ENCODE results near the gene FITM2.

The FITM2 gene

DNA sequence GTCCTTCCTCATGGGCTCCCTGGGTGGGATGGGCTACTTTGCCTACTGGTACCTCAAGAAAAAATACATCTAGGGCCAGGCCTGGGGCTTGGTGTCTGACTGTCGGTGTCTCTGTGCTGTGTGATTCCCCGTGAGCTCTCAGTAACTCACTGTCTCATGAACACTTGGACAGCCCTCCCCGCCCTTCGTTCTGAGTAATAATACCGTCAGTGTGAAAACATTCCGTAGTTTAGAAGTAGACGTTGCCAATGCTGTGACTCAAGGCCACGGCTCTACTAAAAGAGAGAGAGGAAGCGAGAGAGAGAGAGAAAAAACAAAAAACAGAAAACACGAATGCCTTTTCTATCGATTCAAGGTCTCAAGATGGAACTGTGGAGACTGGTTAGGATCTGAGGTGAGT is 31.8 kb downstream of the FITM2 start:
- no peak for DNase-seq

DNA sequence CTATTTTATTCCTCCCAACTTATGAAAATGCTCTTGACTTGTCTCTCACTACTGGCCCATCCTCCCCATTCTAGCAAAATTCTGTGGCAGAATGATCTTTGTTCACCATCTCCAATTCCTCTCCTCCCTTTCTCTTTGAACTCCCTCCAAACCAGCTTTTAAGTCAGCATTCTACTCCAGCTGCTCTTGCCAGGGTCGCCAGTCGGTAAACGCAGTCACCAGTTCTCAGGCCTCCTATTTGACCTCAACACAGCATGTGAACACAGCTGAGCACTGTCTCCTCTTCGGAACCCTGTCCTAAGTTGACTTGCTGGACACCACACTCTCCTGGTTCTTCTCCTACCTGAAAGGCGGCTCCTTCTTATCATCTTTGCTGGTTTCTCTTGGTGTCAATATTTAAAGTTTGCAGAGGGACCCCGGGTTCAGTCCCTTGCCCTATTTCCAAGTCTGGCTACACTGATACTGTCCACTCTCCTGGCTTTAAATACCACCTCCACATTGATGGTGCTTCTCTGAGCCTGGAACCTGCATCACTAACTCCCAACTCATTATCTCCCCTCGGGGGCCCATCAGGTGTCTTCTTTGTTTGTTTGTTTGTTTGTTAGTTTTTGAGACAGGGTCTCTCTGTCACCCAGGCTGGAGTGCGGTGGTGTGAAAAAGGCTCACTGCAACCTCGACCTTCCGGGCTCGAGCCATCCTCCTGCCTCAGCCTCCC is 36.5 kb downstream of the FITM2 start:
- DNase-seq, result no peak

DNA sequence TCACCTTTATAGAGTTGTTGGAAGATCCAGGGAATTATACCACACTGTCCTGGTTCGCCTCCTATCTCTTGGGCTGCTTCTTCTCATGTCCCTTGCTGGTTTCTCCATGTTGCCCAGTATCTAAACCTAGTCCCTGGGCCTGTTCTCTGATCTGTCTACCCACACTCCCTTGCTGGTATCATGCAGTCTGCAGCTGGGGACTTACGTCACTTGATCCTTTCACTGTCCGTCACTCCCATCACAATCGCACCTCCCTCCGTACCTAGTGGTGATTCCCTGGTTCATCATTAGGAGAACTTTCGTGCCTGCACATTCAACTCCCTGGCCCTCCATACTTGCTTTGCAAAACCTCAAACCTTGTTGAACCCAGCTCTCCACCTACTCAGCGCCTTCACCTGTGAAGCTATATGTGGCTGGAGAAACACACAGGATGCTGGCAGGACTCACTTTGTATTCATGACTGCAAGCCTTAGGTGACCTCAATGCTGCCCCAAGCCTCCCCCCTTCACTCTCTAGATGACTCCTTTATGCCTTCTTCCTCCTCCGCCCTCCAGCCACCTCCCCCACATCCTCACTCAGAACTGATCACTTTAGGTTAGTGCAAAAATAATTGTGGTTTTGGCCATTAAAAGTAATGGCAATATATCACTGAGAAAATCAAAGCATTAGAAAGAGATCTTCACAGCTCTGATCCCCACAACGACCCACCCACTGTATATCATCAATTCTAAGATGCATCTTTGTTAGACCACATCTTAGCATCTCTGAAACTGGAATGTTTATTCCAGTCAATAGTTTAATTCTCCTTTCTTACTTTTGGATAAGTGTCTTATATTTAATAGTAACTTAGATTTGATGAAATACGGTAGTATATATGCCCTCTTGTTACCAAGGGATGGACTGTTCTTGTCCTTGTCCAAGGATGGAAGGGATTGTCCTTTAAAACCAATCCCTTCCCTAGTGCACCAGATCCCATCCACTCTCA is 37.5 kb downstream of the FITM2 start:
- no peak for DNase-seq

DNA sequence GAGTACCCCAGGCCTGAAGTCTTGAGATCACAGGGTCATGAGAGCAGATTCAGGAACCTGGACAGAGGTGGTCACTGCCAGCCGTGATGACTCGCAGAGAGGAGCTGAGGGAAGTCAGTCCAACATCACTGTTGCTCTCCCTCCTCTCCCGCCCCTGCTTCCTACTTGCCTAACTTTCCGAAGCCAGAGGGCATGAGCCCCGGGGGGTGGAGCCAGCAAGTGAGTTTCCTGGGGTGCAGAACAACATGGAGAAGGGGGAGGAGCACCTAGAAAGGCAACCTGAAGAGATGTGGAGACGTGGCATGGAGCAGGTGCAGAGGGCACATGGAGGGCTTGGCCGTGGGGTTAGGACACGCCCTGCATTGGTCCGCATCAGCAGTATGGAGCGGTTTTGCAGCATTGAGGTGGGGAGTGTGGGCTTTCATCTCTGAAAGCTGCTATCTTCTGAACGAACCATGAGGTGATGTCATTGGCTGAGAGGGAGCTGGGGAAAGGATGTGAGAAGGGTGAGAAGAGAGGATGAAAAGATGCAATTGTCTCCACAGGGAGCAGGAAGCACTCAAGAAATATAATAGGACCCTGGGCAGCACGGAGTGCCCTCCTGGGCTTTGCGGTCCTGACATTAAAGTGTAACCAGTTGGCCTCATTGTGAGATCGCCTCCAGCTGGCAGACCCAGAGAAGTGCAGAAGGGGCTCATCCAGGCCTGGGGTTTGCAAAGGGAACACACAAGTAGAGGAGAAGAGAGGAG is 38.9 kb downstream of the FITM2 start:
- no peak for DNase-seq

DNA sequence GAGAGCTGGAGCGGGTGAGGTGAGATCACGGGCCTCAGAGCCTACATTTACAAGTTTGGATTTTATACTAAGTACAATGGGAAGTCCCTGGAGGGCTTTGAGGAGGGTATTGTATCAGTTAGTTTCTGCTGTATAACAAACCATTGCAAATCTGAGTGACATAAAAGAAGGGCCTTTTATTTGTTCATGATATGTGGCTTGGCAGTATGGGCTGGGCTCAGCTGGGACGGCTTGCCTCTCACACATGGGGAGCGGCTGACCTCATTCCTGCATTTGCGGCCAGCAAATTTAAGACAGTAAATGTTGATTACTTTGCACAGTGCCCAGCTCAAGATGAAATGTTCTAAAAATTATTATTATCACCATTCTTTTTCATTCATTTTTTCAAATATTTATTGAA is 42.2 kb downstream of the FITM2 start:
- DNase-seq, result no peak

DNA sequence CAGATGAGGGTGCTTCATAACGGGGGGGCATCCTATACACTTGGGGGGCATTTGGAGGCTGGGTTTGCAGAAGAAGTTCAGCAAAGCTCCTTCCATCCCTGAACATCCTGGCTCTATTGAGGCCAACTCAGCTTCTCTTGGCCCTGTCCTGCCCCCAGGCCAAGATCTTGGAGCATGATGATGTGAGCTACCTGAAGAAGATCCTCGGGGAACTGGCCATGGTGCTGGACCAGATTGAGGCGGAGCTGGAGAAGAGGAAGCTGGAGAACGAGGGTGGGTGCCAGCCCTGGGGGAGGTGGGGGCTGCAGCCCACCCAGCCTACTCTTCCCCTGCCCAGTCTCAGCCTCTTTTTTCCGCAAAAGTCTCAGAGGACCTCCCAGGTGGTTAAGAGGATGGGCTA is 46.7 kb downstream of the FITM2 start:
- DNase-seq, result no peak

DNA sequence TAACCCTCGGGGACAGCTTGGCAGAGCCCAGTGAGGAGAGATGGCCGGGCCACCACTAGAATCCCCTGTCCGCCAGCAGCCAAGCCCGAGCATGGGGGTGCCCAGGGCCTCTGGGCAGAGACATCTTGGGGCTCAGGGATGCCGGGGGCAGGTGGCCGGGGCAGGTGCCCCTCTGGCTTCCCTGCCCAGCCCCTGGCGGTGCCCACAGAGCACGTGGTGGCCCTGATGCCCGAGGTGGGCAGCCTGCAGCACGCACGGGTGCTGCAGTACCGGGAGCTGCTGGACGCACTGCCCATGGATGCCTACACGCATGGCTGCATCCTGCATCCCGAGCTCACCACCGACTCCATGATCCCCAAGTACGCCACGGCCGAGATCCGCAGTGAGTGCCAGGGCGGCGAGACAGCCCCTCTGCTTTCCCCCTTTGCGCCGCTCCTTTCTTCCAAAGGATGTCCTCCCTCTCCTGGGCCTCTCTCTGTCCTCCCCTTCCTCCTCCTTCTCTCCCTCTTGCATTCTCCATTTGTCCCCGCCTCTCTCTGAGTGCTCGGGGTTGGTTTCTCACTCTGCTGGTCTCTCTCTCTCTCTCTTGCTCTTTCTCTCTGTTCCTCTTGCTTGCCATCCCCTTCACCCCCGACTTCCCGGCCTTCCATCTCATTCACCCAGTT is 52.6 kb downstream of the FITM2 start:
- DNase-seq, result no peak

DNA sequence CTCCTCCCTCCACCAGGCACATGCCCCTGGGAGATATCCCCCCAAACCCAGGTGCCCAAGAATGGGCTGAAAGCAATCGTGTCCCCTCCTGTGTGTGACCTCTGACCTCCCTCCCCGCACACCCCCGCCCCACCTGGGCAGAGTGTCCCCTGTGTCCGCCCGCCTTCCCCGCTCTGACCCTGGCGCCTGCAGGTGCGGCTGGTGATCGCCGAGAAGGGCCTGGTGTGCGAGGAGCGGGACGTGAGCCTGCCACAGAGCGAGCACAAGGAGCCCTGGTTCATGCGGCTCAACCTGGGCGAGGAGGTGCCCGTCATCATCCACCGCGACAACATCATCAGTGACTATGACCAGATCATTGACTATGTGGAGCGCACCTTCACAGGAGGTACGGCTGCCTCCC is 54.0 kb downstream of the FITM2 start:
- DNase-seq, result no peak

DNA sequence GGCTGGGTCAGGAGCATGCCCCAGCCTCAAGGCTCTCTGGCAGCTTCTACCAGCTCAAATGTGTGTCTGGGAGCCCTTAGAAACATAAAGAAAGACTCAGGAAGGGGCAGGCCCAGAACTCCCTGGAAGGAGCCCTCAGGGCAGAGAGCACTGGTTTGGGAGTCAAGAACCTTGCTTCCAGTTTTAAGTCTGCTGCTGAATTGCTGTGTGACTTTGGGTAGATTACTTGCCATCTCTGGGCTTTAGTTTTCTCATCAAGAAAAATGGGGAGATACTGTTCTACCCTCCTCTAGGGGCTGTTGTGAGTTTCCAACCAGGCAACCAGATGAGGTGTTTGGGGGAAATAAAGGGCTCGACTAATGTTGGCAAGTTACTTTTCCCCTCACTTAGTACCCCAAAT is 55.1 kb downstream of the FITM2 start:
- no peak for DNase-seq

DNA sequence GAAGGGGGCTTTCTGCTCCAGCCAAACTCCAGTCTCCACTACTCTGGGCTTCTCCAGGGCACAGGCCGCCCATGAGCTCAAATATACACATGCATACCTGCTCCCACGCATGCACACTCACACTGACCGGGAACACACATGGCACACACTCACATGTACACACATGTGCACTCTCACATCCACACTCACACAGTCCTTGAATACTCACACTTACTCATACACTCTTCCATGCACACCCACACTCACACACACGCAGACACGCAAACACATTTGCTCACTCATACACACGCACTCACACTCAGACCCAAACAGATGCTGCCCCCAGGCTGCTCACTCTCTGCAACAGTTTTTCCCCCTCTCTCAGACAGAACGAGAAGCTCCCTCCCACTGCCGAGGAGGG is 56.9 kb downstream of the FITM2 start:
- DNase-seq, result no peak

DNA sequence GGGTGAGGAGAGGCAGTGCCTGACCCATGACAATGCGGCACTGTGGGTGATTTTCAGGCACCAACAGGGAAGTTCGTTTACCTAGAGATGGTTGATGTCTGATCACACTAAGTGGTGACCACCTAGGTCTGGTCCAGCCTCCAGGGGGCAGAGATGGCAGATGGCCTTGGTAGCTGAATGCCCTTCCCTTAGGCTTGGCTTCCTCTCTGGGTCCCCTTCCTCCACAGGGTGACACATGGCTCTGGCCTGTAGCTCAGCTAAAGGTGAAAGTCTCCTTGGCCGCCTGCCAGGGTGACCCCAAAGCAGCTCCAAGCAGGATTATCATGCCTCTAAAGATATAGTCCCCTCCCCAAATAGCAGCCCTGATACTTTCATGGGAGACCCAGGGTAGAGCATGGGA is 57.5 kb downstream of the FITM2 start:
- no peak for DNase-seq
